Left lung (tissue), 10 donors: ENCODE data around the gene OBSL1. TPM values are rescaled to one million over a fixed set of nuclear protein-coding genes. Genes with fewer than 3 reads are reported as not detected.

Experiments used
- ATAC-seq: fragments of 200-7000 bp; cut with Tn5 transposase; one replicate; pipeline ENCODE4 v1.9.1; 2020; ENCODE audit warnings: moderate library complexity
- DNase-seq, 4 donors: peaks; one replicate each; pipeline ENCODE4 v3.0.0-alpha.2; 2013 to 2020
- H3K27ac ChIP-seq, 2 donors: fragments of 200-600 bp; sonication (generic) in 1 of 2; one replicate each; pipeline versions ENCODE4 v1.5.0 to v1.8.0; 2020 to 2021
- H3K27me3 ChIP-seq, 2 donors: fragments of 200-600 bp; sonication (generic) in 1 of 2; one replicate each; pipeline versions ENCODE4 v1.5.0 to v1.8.0; 2020 to 2021
- H3K36me3 ChIP-seq, 2 donors: fragments of 200-600 bp; sonication (generic) in 1 of 2; one replicate each; pipeline versions ENCODE4 v1.5.0 to v1.8.0; 2020 to 2021
- H3K4me1 ChIP-seq, 2 donors: fragments of 200-600 bp; one replicate each; pipeline ENCODE4 v1.8.0; 2021
- H3K4me3 ChIP-seq, 2 donors: fragments of 200-600 bp; sonication (generic) in 1 of 2; one replicate each; pipeline versions ENCODE4 v1.5.0 to v1.8.0; 2020 to 2021; ENCODE audit warnings: mild to moderate bottlenecking in 1 of 2
- H3K9me3 ChIP-seq, 2 donors: fragments of 200-600 bp; sonication (generic) in 1 of 2; one replicate each; pipeline versions ENCODE4 v1.5.0 to v1.8.0; 2020 to 2021
- CTCF ChIP-seq, 2 donors: fragments of 200-600 bp; sonication (generic) in 1 of 2; IDR thresholded peaks; one replicate each; pipeline versions ENCODE4 v1.5.0 to v1.8.0; 2021; ENCODE audit warnings: antibody characterized with exemption in 2 of 2
- intact Hi-C, 2 donors: fragments of 100-400 bp; cut with DNase I; formaldehyde crosslinking; loops; one replicate each; pipeline versions ENCODE4 v1.11.2 to v1.14.2; 2022
- polyA plus RNA-seq, 6 donors: library from polyadenylated mRNA; unstranded; fragments of 120-200 nt; gene quantifications; one replicate each; pipeline ENCODE4 v1.2.1, GENCODE V29; 2013; ENCODE audit not compliant: insufficient read length in 6 of 6
- total RNA-seq, 2 donors: library from RNA; stranded (reverse); fragmentation: NEBNext Ultra II Directional; extraction: Animal tissue kit (Norgen Biotek cat#: 25700); gene quantifications; one replicate each; pipeline ENCODE4 v1.2.1, GENCODE V29; 2021
- donor health status: DM: no; HTN: yes; CAD: no.
- donor health status: DM: no; HTN: no; CAD: no.

Gene OBSL1
- total and polyA plus RNA-seq, 8 donors: 43.4 to 143 (median 128) TPM

DNA sequence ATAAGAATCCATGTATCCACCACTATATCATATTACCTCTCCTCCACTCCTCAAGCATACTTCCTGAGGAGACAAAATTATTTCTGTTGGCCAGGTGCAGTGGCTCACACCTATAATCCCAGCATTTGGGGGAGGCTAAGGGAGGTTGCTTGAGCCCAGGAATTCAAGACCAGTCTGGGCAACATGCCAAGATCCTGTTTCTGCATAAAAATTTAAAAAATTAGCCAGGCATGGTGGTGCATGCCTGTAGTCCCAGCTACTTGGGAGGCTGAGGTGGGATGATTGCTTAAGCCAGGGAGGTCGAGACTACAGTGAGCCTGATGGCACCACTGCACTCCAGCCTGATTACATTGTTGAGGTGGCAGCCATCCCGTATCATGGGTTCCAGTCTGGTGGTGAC, 10.0 kb upstream of the OBSL1 start:
- peaks cover 0 to 25% of the 10 kb centered on the region in 2 donors for H3K27me3 ChIP-seq
- DNase-seq (no peak), ATAC-seq (no peak)
- H3K9me3 ChIP-seq: no peaks in the 10 kb centered on the region
- H3K36me3 ChIP-seq: no peaks in the 10 kb centered on the region
- no peak overlapping the region for H3K4me3 ChIP-seq
- no peak overlapping the region for H3K27ac ChIP-seq
- H3K4me1 ChIP-seq: no peaks in the 10 kb centered on the region
- no peak for TF ChIP-seq CTCF (IDR thresholded peaks at IDR 0.05)
- intact Hi-C loops: no loop called here

GRCh38 chr2:219578811-219579613, 7.7 kb upstream of the OBSL1 start:
- intact Hi-C loops: no loop called here
- Histone ChIP-seq H3K36me3 (no peaks in the 10 kb centered on the region), H3K9me3 (no peaks in the 10 kb centered on the region), H3K27ac (peak overlapping the region in 1 of 2 donors; percentile 48), H3K27me3 (peaks cover 0 to 20% of the 10 kb centered on the region in 2 donors), H3K4me1 (no peaks in the 10 kb centered on the region), H3K4me3 (no peak overlapping the region)
- ATAC-seq: peak; percentile 48
- DNase-seq: peak in 1 of 4 donors; percentile 48
- no peak for TF ChIP-seq CTCF (IDR thresholded peaks at IDR 0.05)

DNA sequence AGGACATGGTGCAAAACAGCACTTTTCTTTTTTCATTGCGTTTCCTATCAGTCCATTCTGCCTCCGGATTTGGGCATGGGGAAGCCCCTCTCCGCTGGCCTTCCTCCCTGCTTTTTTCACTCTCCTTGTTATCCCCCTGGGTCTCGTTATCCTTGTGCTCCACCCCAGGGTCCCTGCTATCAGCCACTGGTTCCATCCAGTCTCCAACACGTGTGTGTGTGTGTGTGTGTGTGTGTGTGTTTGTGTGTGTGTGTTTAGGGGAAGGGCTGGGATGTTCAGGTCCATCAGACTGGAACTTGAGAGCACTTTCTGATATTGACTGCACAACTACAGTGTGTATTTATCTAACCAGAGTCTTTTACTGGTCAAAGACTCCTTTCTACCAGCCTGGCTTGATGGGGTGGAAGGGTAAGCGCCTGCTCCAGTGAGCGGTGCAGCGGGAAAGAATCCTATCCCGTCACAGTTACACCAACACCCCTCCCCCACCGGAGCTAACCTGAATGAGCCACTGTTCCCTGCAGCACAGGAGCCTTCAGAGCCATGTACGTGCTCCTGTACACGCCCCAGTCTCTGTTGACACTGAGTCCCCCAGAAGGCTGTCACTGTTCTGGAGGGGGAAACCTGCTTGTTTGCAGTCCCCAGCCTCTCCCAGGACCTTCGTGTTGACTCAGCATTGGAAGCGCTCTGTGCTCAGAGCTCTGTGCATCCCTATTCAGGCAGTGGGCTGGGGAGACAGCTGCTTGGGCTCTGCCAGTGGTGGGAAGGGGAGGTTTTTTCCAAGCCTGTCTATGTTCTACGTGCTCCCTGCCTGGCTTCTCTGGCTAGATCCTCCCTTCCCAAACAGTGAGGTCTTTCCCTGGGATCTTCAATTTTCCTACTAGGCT, 5.4 kb upstream of the OBSL1 start:
- Histone ChIP-seq H3K9me3 (no peaks in the 10 kb centered on the region), H3K4me1 (no peaks in the 10 kb centered on the region), H3K27me3 (peaks cover 0 to 33% of the 10 kb centered on the region in 2 donors), H3K36me3 (no peaks in the 10 kb centered on the region), H3K27ac (no peak overlapping the region), H3K4me3 (no peak overlapping the region)
- intact Hi-C loops: no loop called here
- DNase-seq: peak in 2 of 4 donors; percentile 42 to 77
- TF ChIP-seq CTCF (IDR thresholded peaks at IDR 0.05): no peak
- peak; percentile 20 for ATAC-seq

DNA sequence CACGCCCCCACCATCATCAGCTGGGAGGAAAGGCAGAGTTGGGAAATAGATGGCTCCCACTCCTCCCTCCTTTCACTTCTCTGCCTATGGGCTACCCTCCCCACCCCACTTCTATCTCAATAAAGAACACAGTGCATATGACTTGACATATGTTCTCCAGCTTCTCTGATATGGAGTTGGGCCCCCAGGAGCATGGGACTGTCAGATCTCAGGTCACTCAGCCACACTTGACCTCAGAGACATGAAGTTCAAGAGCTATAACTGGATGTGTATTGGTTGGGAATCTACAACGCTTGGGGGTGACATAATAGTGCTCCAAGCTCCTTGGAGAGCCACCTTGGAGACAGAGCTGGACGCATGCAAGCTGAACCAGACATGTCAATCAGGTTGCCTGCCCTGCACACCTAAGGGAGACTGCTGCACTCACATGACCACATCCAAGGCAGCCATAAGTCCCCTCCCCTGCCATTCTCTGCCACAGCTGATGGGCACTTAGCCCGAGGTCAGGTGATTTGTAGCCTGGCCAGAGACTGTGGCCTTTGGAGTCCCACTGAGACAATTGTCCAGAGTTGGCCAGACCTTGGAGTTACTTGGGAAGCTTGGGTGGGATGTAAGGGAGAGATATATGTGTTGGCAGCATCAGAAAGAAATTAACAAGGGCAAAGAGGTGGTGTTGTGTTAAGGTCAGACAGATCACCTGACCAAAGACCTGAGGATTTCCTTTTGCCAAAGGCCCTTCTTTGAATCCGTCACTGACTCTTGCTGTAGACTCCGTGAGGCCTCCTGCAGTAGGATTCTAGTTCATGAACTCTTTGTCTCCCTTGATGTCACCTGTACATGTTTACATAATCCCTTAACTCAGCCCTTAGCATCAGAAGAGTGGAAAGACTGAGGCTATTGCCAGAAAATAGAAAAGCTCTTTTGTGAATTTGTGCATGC, 4.5 kb upstream of the OBSL1 start:
- TF ChIP-seq CTCF (IDR thresholded peaks at IDR 0.05): no peak
- DNase-seq (no peak), ATAC-seq (no peak)
- Histone ChIP-seq H3K27me3 (peaks cover 0 to 42% of the 10 kb centered on the region in 2 donors), H3K9me3 (no peaks in the 10 kb centered on the region), H3K27ac (no peak overlapping the region), H3K36me3 (no peaks in the 10 kb centered on the region), H3K4me3 (no peak overlapping the region), H3K4me1 (peaks cover 0 to 8% of the 10 kb centered on the region in 2 donors)
- intact Hi-C loops: no loop called here
